Hepatocyte (in vitro differentiated cells): ENCODE data around the gene AMBP.

Experiments used
- CTCF ChIP-seq: fragments of 200-600 bp; sonication (generic); IDR thresholded peaks from 2 replicates; pipeline ENCODE4 v1.5.1; 2016; ENCODE audit warnings: antibody characterized with exemption, mild to moderate bottlenecking; ENCODE audit not compliant: poor library complexity
- EZH2 ChIP-seq: fragments of 200-600 bp; sonication (generic); IDR thresholded peaks from 2 replicates; pipeline ENCODE4 v1.6.1; 2016; ENCODE audit warnings: antibody characterized with exemption, mild to moderate bottlenecking, borderline replicate concordance

- TF ChIP-seq CTCF: no peak
- no peak for TF ChIP-seq EZH2
These were observed 43.9 kb downstream of the AMBP start for GRCh38 chr9:114034196-114034595.
